ENCODE measurements around the gene SLC22A5.

The SLC22A5 gene
- long read RNA-seq, donor 1, transcript SLC22A5-208 (4 exons, 3,693 nt) = major isoform, 6 of 9 reads
- long read RNA-seq, donor 1, partial matches to known transcripts = 0 of 9 reads
- long read RNA-seq, donor 1, other reads (novel, unspliced or antisense) = 0 of 9 reads
- long read RNA-seq, donor 2, transcript SLC22A5-201 (10 exons, 3,237 nt) = major isoform, 8 of 28 reads
- long read RNA-seq, donor 2, partial matches to known transcripts = 18 of 28 reads
- long read RNA-seq, donor 2, other reads (novel, unspliced or antisense) = 0 of 28 reads
- long read RNA-seq, donor 3, partial matches to known transcripts = 0 of 6 reads
- long read RNA-seq, donor 3, other reads (novel, unspliced or antisense) = 0 of 6 reads
- long read RNA-seq, donor 4, transcript SLC22A5-201 (10 exons, 3,237 nt) = major isoform, 15 of 22 reads
- long read RNA-seq, donor 4, partial matches to known transcripts = 5 of 22 reads
- long read RNA-seq, donor 4, other reads (novel, unspliced or antisense) = 0 of 22 reads
- long read RNA-seq, donor 5, partial matches to known transcripts = 63 of 69 reads
- long read RNA-seq, donor 5, other reads (novel, unspliced or antisense) = 0 of 69 reads
- long read RNA-seq, donor 6, transcript SLC22A5-201 (10 exons, 3,237 nt) = major isoform, 7 of 35 reads
- long read RNA-seq, donor 6, partial matches to known transcripts = 24 of 35 reads
- long read RNA-seq, donor 6, other reads (novel, unspliced or antisense) = 0 of 35 reads
- long read RNA-seq, donor 7, transcript SLC22A5-201 (10 exons, 3,237 nt) = major isoform, 9 of 23 reads
- long read RNA-seq, donor 7, partial matches to known transcripts = 9 of 23 reads
- long read RNA-seq, donor 7, other reads (novel, unspliced or antisense) = 0 of 23 reads
- long read RNA-seq, donor 8, transcript SLC22A5-201 (10 exons, 3,237 nt) = major isoform, 10 of 10 reads
- long read RNA-seq, donor 8, partial matches to known transcripts = 0 of 10 reads
- long read RNA-seq, donor 8, other reads (novel, unspliced or antisense) = 0 of 10 reads

DNA sequence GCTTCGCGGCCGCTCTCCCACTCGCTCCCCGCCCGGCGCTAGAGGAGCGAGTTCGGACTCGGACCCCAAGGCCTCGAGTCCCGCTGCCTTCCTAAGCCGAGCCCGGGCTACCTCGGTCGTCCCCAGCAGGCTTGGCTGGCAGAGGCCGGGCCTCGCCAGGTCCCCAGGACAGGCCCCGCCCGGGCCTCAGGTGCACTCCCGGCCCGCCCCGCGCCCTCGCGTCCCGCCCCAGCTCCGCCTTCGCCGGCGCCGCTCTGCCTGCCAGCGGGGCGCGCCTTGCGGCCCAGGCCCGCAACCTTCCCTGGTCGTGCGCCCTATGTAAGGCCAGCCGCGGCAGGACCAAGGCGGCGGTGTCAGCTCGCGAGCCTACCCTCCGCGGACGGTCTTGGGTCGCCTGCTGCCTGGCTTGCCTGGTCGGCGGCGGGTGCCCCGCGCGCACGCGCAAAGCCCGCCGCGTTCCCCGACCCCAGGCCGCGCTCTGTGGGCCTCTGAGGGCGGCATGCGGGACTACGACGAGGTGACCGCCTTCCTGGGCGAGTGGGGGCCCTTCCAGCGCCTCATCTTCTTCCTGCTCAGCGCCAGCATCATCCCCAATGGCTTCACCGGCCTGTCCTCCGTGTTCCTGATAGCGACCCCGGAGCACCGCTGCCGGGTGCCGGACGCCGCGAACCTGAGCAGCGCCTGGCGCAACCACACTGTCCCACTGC, at the start of gene SLC22A5:
TSS of gene SLC22A5 (plus strand) at position 237 of the 707 bp plus-strand sequence. CDS start at position 500, 263 bp downstream.
- DNase-seq = peak; percentile 97

DNA sequence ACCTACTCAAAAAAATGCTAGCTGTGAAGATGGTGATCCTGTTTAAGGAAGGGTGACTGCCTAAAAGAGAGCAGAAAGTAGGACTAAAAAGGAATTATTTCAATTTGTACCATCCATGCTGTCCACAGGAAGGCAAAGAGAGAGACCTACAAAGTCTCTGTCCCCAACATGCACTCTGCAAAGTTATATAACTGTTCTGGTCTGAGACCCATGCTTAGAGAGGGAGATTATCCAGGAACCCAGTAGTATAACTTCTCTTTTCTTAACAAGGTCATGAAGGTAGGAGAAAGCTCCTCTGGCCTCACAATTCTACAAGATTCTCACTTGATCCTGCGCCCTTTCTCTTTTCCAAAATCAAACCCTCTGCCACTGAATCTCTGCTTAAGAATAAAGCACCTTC, 49.5 kb upstream of the SLC22A5 start:
- no peak for DNase-seq

DNA sequence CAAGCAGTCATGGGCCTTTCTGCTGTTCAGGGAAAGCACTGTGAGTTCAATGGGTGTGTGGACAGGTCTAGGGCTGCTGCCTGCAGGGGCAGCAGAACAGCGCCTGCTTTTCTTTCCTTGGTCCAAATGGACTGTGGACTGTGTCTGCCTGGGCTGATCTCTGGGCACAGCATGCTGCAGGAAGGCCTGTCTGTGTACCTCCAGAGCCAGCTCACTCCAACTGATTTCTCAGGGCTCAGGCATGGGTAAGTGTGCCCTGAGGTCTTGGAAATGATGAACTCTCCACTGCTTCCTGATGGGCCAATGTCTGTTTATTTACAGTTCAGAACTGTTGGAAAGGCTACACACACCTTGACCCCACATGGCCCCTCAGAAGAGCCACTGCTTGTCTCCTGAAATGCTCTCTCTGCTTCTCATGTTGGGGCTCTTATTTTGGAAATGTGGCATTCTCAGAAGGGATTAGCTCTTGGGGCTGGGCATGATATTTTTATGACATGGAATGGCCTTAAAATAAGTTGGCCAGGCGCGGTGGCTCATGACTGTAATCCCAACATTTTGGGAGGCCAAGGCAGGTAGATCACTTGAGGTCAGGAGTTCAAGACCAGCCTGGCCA, 48.3 kb upstream of the SLC22A5 start:
- no peak for DNase-seq

DNA sequence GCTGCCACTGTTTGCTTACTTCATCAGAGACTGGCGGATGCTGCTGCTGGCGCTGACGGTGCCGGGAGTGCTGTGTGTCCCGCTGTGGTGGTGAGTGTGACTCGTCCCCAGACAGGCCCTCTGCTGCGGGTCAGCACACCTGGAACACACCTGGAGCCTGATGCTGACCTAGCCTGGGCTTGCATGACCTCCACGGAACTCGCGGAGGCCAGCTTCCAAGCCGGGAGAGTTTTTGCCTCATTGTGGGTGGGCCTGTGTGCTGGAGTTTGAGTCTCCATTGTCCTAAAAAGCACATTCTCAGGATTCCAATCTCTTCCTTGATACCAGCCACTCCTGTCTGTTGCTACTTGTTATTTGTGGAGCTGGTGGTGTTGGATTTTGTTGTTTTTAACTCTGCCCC, 47.2 kb upstream of the SLC22A5 start:
- DNase-seq = no peak

DNA sequence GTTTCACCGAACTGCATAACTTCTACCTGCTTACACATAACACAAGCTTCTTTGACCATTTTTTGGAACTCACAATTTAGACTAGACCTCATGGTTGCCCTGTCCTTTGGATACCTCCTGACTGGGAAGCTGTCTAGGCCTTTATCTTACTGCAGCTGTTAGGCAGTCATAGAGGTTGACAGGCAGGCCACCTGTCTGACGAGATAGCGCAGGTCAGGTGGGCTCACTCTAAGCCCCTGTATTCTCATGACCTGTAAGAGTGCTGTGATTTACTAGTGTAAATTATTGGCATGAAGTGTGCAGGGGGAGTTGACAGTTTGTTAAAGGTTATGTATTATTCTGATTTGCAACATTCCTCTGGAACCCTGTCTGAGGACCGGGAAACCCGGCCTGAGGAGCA, 46.3 kb upstream of the SLC22A5 start:
- no peak for DNase-seq

DNA sequence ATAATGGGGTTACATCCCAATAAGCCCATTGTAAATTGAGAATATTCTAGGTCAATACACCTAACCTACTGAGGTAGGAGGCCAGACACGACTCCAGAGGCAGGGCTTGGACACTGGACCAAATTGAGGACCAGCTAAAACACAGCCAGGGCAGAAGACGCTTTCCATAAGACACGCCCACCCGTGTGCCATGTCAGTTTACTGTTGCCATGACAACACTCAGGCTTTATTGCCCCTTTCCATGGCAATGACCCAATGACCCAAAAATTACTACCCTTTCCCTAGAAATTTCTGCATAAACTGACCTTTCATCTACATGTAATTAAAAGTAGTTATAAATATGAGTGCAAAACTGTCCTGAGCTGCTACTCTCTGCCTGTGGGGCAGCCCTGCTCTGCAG, 43.8 kb upstream of the SLC22A5 start:
- DNase-seq = no peak

DNA sequence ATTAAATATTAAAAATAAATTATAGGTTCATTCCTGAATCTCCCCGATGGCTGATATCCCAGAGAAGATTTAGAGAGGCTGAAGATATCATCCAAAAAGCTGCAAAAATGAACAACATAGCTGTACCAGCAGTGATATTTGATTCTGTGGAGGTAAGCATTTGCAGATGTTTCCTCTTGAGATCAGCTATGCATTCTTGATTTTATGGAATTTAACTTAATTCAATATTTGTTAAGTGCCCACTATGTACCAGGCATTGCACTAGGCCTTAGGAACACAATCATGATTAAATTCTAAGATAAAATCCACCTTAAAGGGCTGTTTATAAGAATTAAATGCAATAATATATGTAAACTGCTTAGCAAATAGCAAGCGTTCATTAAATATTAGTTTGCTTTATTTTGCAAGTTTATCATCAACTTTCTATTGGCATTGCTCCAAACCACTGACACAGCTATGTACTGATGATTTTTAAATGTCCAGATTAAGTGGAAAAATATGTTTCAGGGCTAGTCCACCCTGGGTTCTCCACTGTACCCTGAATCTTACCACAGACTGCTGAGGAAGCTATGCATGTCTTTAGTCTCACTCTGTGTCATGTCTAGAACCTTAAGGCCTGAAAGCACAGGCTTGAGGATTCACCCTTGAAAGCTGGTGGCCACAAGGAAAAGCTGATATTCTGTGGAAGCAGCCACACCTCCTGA, 42.1 kb upstream of the SLC22A5 start:
- DNase-seq = no peak

DNA sequence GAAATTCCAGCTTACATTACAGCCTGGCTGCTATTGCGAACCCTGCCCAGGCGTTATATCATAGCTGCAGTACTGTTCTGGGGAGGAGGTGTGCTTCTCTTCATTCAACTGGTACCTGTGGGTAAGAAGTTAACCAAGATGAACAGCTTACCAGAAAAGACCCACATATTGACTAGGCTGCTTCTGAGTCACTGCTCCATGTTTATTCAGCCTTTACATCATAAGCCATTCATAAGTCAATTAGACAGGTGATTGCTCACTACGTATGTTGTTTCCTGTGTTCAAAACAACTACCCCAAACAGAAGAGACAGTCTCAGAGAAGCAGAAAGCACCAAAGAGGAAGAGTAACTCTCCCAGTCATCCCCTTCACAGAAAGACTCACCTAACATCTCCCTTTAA, 34.7 kb upstream of the SLC22A5 start:
- no peak for DNase-seq

DNA sequence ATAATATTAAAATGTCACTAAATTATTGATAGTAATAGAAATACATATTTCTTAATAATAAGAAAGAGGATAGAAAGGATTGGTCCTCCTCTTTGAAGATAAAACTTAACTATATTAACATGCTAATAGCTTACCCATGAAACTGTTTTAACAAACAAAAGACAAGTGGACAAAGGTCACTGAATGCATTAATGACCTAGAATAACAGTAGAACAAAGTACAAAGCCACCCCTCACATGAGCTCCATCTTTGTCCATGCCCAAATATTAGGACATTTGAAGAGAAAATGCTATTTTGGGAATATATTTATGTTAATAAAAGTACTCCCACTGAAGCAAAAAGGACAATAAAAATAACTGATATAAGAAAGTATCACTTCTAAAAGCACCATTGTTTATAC, 34.1 kb upstream of the SLC22A5 start:
- DNase-seq = no peak

DNA sequence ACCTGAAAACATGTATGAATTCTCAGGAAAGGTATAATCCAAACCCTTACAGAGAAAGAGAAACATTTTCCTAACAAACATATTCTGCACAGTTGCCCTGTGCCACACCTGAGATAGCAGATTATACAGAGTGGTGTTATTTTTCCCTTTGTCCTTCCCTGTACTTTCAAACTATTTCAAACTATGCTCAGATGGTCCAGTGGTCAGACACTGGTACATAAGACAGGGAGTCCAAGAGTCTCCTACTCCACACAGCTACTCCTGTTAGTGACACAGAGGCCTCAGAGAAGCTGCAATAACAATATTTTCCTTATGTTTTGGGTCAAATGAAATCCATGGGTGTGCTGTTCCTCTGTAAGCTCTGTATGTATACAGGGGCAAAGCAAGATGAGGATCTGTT, 30.0 kb upstream of the SLC22A5 start:
- DNase-seq = no peak

DNA sequence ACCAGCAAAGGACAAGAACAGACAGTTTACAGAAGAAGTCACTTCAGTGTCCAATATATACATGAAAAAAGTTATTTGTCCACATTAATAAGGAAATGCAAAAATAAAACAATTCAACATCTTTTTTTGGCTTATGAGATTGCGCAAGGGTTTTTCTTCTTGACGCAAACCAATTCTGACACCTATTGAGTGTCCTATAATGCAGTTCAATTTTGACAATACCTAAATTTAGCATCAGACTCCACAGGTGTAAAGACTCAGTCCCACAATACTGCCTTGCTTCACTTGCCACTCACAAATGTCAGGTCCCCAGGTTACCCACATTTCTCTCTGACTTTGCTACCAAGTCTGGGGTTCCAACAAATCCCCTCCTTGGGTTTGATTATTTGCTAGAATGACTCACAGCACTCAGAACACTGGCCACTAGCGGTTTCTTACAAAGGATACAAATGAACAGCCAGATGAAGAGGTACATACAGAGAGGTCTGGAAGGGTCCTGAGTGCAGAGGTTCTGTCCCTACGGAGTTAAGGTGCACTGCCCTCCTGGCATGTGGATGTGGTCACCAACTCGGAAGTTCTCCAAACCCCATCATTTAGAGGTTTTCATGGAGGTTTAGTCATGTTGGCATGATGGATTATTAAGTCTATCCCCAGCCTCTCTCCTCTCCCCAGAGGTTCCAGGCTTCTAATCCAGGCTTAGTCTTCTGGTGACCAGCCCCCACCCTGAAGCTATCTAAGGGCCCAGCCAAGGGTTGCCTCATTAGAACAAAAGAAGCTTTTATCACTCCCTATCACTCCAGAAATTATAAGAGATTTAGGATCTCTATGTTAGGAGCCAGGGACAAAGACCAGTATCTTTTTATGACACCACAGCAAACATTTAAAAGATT, 27.0 kb upstream of the SLC22A5 start:
- no peak for DNase-seq

DNA sequence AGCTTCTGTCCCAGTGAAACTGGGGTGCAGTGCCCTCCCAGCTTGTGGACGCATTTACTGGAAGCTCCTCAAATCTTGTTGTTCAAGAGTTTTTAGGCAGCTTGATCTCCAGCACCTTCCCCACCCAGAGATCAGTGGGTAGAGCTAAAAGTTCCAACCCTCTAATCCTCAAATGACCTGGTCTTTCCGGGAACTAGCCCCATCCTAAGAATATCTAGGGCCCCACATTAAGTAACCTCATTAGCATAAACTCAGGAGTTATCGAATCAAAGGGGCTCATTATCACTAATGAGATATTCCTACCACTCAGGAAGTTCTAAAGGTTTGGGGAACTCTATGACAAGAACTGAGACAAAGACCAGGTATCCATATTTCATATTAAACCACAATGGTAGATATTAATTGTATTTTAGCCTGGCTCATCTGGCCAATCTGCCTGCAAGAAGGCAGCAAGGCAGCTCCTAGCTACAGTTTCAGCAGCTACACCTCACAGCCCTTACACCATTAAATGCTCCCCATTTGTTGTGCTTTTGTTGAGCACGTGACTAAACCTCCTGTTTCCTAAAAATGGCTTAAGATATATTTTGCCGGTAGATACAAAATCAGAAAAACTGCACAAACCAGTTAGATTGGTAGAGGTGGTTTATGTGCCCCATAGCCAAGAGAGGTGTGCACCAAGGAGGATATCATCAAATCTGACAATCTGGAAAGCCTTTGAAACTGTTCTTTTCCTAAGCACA, 24.6 kb upstream of the SLC22A5 start:
- DNase-seq = no peak

DNA sequence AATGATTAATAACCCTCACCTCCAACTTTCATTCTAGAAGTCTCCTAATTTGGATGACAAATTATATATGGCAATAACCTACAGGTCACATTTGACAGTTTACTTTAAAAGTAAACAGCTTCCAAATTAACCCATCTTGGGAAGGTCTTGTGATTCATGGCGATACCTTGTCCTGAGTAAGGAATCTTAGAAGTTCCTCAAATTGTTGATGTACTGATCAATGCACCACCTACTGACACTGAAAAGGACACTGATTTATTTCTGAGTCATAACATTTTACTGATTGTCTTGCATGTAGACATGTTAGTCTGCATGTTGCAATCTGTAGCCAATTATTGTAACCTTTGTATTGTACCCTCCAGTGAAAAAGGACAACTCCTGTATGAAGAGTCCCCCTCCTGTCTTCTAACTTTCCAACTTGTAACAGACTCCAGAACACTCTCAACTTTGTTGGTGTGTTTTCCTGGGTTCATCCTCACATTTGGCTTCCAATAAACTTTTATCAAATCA, 16.0 kb upstream of the SLC22A5 start:
- no peak for DNase-seq

DNA sequence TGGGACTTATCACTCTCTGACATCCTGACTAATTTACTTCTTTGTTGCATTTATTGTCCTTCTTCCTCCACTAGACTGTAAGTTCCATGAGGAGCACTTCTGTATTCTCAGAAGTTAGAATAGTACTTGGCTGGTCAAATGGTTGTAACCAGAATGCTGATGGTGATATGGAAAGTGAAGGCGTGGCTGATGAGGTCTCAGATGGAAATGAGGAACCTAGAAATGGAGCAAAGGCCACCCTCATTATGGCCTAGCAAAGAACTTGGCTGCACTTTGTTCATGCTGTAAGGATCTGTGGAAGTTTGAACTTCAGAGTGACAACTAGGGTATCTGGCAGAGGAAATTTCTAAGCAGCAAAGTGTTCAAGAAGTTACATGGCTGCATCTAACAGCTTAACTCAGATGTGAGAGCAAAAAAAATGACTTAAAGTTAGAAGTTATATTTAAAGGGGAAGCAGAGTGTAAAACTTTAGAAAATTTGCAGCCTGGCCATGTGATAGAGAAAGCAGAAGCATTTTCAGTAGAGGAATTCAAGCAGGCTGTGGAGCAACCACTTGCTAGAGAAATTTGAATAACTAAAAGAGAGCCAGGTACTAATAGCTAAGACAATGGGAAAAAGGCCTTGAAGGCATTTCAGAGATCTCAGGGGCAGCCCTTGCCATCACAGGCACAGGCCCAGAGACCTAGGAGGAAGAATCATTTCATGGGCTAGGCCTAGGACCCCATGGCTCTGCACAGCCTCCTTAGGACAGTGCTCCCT, 14.9 kb upstream of the SLC22A5 start:
- no peak for DNase-seq

DNA sequence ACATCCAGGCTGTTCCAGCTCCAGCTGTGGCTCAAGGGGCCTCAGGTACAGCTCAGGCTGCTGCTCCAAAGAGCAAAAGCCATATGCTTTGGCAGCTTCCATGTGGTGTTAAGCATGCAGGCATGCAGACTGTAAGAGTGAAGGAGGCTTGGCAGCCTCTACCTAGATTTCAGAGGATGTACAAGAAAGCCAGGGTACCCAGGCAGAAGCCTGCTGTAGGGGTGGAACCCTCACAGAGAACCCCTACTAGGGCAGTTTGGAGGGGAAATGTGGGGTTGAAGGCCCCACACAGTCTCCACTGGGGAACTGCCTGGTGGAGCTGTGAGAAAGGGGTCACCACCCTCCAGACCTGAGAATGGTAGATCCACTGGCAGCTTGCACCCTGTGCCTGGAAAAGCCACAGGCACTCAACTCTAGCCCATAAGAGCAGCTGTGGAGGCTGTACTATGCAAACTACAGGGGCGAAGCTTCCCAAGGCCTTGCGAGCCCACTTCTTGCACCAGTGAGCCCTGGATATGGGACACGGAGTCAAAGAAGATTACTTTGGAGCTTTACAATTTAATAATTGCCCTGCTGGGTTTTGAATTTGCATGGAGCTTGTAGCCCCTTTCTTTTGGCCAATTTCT, 14.3 kb upstream of the SLC22A5 start:
- no peak for DNase-seq

DNA sequence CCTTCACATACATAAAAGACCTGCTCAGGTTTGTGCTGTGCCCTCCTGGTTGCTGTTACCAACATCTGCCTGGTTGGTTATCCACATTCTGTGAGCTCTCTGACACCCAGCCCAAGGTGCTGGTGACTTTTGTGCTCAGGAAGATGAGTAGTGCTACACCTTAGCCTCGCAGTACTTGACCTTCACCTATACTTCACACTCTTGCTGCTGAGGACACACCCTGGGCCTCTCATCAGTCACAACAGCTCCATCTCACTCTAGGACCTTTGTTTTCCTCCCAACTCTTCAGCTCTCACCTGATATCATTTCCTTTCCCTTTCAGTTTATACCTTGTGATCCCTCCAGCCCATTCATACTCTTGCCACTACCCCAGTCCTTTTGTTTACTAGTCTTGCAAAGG, 10.7 kb upstream of the SLC22A5 start:
- no peak for DNase-seq

DNA sequence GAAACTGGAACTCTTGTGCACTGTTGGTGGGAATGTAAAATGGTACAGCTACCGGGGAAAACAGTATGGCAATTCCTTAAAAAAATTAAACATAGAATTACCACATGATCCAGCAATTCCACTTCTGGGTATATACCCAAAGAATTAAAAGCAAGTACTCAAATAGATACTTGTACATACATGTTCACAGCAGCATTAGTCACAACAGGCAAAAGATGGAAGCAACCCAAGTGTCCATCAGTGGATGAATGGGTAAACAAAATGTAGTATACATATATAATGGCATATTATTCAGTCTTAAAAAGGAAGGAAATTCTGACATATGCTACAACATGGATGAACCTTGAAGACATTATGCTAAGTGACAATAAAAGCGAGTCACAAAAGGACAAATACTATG, 7.4 kb upstream of the SLC22A5 start:
- no peak for DNase-seq

DNA sequence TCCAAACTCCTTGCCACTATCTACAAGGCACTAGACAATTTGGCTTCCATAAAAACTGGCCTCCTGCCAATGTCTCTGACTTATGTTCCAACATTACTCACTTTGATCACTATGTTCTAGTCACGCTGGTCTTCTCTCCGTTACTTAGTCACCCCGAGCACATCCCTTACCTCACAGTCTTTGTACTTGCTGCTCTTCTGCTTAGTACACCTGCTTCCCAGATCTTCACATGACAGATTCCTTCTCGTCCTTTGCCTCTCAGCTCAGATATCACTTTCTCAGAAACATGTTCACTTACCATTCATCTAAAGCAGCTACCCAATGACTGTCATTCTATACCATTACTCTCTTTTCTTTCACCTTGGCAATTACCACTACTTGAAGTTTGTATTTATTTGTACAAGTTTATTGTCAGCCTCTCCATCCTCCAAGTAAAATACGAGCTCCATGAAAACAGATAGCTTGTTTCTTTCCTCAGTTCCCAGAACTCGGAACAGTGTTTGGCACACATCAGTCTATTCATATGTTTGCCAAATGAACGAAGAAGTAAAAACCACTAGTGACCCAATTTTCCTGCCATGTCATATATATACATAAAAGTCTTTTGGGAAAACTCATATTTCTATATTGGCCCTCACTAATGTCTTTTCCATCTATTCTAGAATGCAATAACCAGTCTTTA, 5.9 kb upstream of the SLC22A5 start:
- no peak for DNase-seq

Measured in right kidney (tissue), 9 donors.